ELR (cell line): ENCODE measurements around the gene PANK4.
"Not testable (repeated sequence)": the region's sequence is repeated elsewhere in the genome, so short reads cannot be mapped to it uniquely, and the experiment has no call there.

Experiments
- DNase-seq: peaks from one replicate; pipeline ENCODE4 v3.0.0-alpha.2; 2015; ENCODE audit warnings: low read depth

Gene PANK4

DNA sequence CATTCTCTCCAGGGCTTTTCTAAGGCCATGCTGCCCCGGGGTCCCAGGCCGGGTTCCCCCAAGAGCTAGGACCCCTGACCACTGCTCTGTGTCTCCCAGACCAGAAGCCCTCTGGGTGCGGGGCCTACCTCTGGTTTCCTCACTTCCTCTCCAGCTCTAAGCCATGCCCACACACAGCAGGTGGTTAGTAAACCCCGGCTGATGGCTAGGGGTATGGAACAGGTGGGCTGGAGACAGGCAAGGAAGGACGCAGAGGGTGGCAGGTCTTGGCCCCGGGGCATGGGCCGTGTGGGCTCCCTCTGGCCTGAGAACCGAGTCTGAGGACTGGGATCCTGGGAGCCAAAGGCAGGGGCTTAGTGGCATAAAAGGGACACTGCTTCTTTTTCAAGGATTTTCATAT is 66.2 kb downstream of the PANK4 start:
- DNase-seq, result no peak

DNA sequence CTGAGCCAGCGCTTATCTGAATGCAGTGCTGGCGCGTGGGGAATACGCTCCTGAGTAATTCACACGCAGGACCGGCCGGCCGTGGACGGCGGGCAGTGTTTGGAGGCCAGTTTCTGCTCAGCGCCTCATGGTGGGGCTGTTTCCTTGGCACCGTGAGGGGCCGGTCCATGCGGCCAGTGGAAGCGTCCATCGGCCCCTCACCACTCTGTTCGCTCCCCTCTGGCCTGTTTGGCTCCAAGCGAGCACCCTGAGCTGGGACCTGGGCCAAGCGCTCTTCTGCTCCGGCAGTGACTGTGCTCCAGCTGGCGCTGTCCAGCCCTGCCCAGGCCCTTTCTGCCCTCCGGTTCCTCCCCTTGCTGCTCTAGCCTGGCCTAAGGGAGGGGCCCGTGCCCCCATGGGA is 66.6 kb downstream of the PANK4 start:
- peak; percentile 51 for DNase-seq

DNA sequence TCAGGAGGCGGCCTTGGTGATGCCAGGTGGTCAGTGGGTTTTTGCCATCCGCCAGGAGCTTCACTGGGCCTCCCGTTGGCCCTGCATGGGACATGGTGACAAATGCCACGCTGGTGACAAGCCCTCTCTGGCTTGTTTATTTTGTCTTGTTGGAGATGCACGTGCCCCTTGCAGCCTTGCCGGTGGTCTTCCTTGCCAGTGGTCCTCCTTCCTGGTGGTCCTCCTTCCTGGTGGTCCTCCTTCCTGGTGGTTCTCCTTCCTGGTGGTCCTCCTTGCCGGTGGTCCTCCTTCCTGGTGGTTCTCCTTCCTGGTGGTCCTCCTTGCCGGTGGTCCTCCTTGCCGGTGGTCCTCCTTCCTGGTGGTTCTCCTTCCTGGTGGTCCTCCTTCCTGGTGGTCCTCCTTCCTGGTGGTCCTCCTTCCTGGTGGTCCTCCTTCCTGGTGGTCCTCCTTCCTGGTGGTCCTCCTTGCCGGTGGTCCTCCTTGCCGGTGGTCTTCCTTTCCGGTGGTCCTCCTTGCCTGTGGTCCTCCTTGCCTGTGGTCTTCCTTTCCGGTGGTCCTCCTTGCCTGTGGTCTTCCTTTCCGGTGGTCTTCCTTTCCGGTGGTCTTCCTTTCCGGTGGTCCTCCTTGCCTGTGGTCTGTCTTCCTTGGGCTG is 67.2 kb downstream of the PANK4 start:
- not testable (repeated sequence) for DNase-seq

DNA sequence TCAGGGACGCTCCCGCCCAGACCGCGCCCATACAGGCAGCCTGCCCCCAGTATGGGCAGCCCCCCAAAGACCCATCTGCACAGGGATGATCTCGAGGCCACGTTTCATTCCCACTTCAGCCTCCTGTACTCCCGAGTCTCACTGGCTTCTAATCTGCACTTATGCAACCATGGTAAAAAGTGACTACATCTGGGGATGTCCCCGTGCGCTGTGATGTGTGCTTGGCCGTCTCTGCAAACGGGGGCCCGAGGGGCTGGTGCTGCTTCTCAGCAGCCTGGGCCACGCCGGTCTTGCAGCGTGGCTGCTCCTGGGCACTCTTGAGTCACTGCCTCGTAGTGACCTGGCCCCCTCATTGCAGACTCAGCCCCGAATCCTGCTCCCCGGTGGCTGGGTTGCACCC is 67.7 kb downstream of the PANK4 start:
- no peak for DNase-seq
